GM12878 (cell line): ENCODE results near the gene QSOX2. TPM values are rescaled to one million over a fixed set of nuclear protein-coding genes. Genes with fewer than 3 reads are reported as not detected.

Experiments
- ATAC-seq: fragments of 200-7000 bp; cut with Tn5 transposase; 3 replicates; pipeline ENCODE4 v1.9.1; 2020; ENCODE audit warnings: mild to moderate bottlenecking, moderate library complexity
- BruUV-seq: library from RNA; stranded (reverse); fragments of 400-500 nt; replicated peaks from 2 replicates; lab custom pipeline; 2021; lab: Mats Ljungman, UMichigan
- CTCF ChIA-PET: fragments of 300-600 bp; sonication (Branson Sonifier 250); formaldehyde crosslinking; extraction: SDS; loops from one replicate; lab custom pipeline; 2021; ENCODE audit warnings: inconsistent platforms; lab: Yijun Ruan, JAX
- POLR2A ChIA-PET: fragments of 350-600 bp; formaldehyde crosslinking; extraction: SDS; loops from one replicate; lab custom pipeline; 2021; ENCODE audit warnings: inconsistent platforms; lab: Charles Lee
- RAD21 ChIA-PET: fragments of 300-600 bp; sonication (Branson Sonifier 250); formaldehyde crosslinking; loops from one replicate; lab custom pipeline; 2023; ENCODE audit warnings: antibody characterized with exemption; ENCODE audit not compliant: unreplicated experiment; lab: Charles Lee
- SMC1A ChIA-PET: fragments of 300-600 bp; sonication (Branson Sonifier 250); formaldehyde crosslinking; loops from one replicate; lab custom pipeline; 2023; ENCODE audit not compliant: unreplicated experiment, uncharacterized antibody; lab: Charles Lee
- DNase-seq: peaks from one replicate; pipeline ENCODE4 v3.0.0-alpha.2; 2011; ENCODE audit warnings: low read depth, low spot score
- FAIRE-seq: peaks from 3 replicates; lab custom pipeline; 2011; peaks lifted over from hg19 to GRCh38; lab: Jason Lieb, UNC
- H2AFZ ChIP-seq: 2 replicates; pipeline ENCODE4 v1.6.0; 2011; ENCODE audit warnings: low read depth, low read length, control low read depth; ENCODE audit not compliant: control insufficient read depth
- H3K27ac ChIP-seq: 2 replicates; pipeline ENCODE4 v1.5.1; 2011; ENCODE audit warnings: control low read depth; ENCODE audit not compliant: control insufficient read depth, insufficient read depth
- H3K27me3 ChIP-seq, 2 experiments: replicated peaks in 1 of 2; 2 replicates each; pipeline versions ENCODE4 v1.6.0 to v1.6.1; 2011; ENCODE audit warnings: low read length in 1 of 2; ENCODE audit not compliant: control insufficient read depth in 2 of 2, insufficient read depth in 2 of 2
- H3K36me3 ChIP-seq, 2 experiments: 2 replicates each; pipeline ENCODE4 v1.5.1; 2011; ENCODE audit warnings: low read length in 1 of 2; ENCODE audit not compliant: control insufficient read depth in 2 of 2, insufficient read depth in 2 of 2
- H3K4me1 ChIP-seq: 2 replicates; pipeline ENCODE4 v1.6.1; 2011; ENCODE audit warnings: mild to moderate bottlenecking, low read length, moderate library complexity, mixed read lengths; ENCODE audit not compliant: control insufficient read depth, insufficient read depth
- H3K4me2 ChIP-seq: 2 replicates; pipeline ENCODE4 v1.6.0; 2011; ENCODE audit warnings: control low read depth; ENCODE audit not compliant: control insufficient read depth, insufficient read depth
- H3K4me3 ChIP-seq: fragments of 200-600 bp; sonication (generic); 2 replicates; pipeline ENCODE4 v1.5.1; 2016
- H3K79me2 ChIP-seq: 2 replicates; pipeline ENCODE4 v1.6.0; 2011; ENCODE audit warnings: low read length; ENCODE audit not compliant: control insufficient read depth, insufficient read depth
- H3K9ac ChIP-seq: 2 replicates; pipeline ENCODE4 v1.8.0; 2011; ENCODE audit warnings: low read length, control low read depth, mixed read lengths; ENCODE audit not compliant: control insufficient read depth, insufficient read depth
- H3K9me3 ChIP-seq: replicated peaks from 3 replicates; pipeline ENCODE4 v1.5.1; 2011; ENCODE audit warnings: mild to moderate bottlenecking, low read length; ENCODE audit not compliant: control insufficient read depth, insufficient read depth
- H4K20me1 ChIP-seq: 2 replicates; pipeline ENCODE4 v1.6.0; 2011; ENCODE audit not compliant: control insufficient read depth, insufficient read depth
- BMI1 ChIP-seq: fragments of 450-650 bp; IDR thresholded peaks from 2 replicates; pipeline ENCODE4 v1.6.1; 2016; ENCODE audit warnings: mild to moderate bottlenecking, moderate library complexity, borderline replicate concordance
- CBFB ChIP-seq: IDR thresholded peaks from 2 replicates; pipeline ENCODE4 v1.6.1; 2016; ENCODE audit warnings: antibody characterized with exemption, low read depth
- CBX5 ChIP-seq: sonication (generic); IDR thresholded peaks from 2 replicates; pipeline ENCODE4 v1.6.1; 2016; ENCODE audit warnings: low read depth, moderate library complexity, mild to moderate bottlenecking, inconsistent platforms
- EP300 ChIP-seq, 2 experiments: fragments of 150-350 bp in 1 of 2; IDR thresholded peaks; 2 replicates each; pipeline ENCODE4 v1.6.1; 2011 to 2012; ENCODE audit warnings: low read depth in 2 of 2, low read length in 2 of 2, borderline replicate concordance in 1 of 2, improper control_type of control experiment in 1 of 2, inconsistent platforms in 1 of 2; ENCODE audit not compliant: control insufficient read depth in 1 of 2
- KLF5 ChIP-seq: fragments of 450-650 bp; IDR thresholded peaks from 2 replicates; pipeline ENCODE4 v1.6.1; 2014; ENCODE audit warnings: mild to moderate bottlenecking; ENCODE audit not compliant: partially characterized antibody
- MYB ChIP-seq: fragments of 150-350 bp; IDR thresholded peaks from 2 replicates; pipeline ENCODE4 v1.6.1; 2014; ENCODE audit warnings: mild to moderate bottlenecking, low read depth, low read length, borderline replicate concordance
- PAX5 ChIP-seq: IDR thresholded peaks from 2 replicates; pipeline ENCODE4 v1.6.1; 2011; ENCODE audit warnings: low read depth, low read length, borderline replicate concordance
- PBX3 ChIP-seq: IDR thresholded peaks from 2 replicates; pipeline ENCODE4 v1.6.1; 2011; ENCODE audit warnings: mild to moderate bottlenecking, low read depth, low read length, moderate library complexity; ENCODE audit not compliant: insufficient replicate concordance
- POU2F2 ChIP-seq: IDR thresholded peaks from 3 replicates; pipeline ENCODE4 v1.6.1; 2011; ENCODE audit warnings: low read depth, mild to moderate bottlenecking, low read length, borderline replicate concordance
- SMC3 ChIP-seq: IDR thresholded peaks from 2 replicates; pipeline ENCODE4 v1.6.1; 2011; ENCODE audit warnings: low read length, improper control_type of control experiment, borderline replicate concordance
- STAT1 ChIP-seq: fragments of 450-650 bp; conservative IDR thresholded peaks from 2 replicates; pipeline ENCODE4 v1.6.1; 2014; ENCODE audit warnings: antibody characterized with exemption, mild to moderate bottlenecking
- WRNIP1 ChIP-seq: IDR thresholded peaks from 2 replicates; pipeline ENCODE4 v1.6.1; 2011; ENCODE audit warnings: low read depth, low read length, improper control_type of control experiment, borderline replicate concordance
- ZBTB4 ChIP-seq: fragments of 450-650 bp; formaldehyde crosslinking; IDR thresholded peaks from 2 replicates; pipeline ENCODE4 v1.4.0; 2022; ENCODE audit warnings: mild to moderate bottlenecking, moderate library complexity
- WGBS: methylation state at CpG from one replicate; pipeline ENCODE4 v1.1.6; 2016; ENCODE audit warnings: low lambda C conversion rate; ENCODE audit not compliant: insufficient replicate concordance, insufficient coverage; ENCODE audit errors: missing lambda C conversion rate; 5-methylcytosine and 5-hydroxymethylcytosine counted together
- in situ Hi-C: fragments of 300-500 bp; cut with MboI; formaldehyde crosslinking; loops from 9 replicates; pipeline ENCODE4 v1.14.3; 2018; ENCODE audit warnings: mixed read lengths
- intact Hi-C: fragments of 100-400 bp; cut with micrococcal nuclease; formaldehyde crosslinking; loops from one replicate; pipeline ENCODE4 v1.14.2; 2022; ENCODE audit not compliant: unreplicated experiment
- polyA plus RNA-seq, 11 experiments: library from polyadenylated mRNA; depleted of rRNA in 4 of 11; unstranded in 6 of 11; stranded (reverse) in 5 of 11; fragments of >200 nt; fragmentation: Nextera tagmentation in 4 of 11; fragmentation: Illumina TruSeq in 1 of 11; extraction: Ambion mirVana in 4 of 11; extraction: Trizol in 1 of 11; gene quantifications; 1 replicate in 1 of 11; 2 replicates in 10 of 11; pipeline versions ENCODE4 v1.2.1 to v1.2.3, GENCODE V29; 2011 to 2016; ENCODE audit warnings: inconsistent platforms in 2 of 11, missing spikeins in 2 of 11, low read depth in 1 of 11
- total RNA-seq, 4 experiments: library from RNA; depleted of rRNA in 3 of 4; stranded (reverse); fragments of >200 nt in 3 of 4; fragmentation: Illumina TruSeq in 1 of 4; extraction: Trizol in 1 of 4; gene quantifications; 2 replicates each; pipeline versions ENCODE4 v1.2.1 to v1.2.3, GENCODE V29; 2013 to 2021
- TF ChIP-seq, protein P1 (sequence below): IDR thresholded peaks from 2 replicates; pipeline ENCODE4 v1.6.1; 2012; ENCODE audit warnings: mild to moderate bottlenecking, low read depth, low read length

The QSOX2 gene
- total and polyA plus RNA-seq, 10 of the 15 experiments (the other 5 are each of a cell fraction or from before 2014, with no cell fraction given), result 0.34 to 16.1 (median 8.2) TPM

DNA sequence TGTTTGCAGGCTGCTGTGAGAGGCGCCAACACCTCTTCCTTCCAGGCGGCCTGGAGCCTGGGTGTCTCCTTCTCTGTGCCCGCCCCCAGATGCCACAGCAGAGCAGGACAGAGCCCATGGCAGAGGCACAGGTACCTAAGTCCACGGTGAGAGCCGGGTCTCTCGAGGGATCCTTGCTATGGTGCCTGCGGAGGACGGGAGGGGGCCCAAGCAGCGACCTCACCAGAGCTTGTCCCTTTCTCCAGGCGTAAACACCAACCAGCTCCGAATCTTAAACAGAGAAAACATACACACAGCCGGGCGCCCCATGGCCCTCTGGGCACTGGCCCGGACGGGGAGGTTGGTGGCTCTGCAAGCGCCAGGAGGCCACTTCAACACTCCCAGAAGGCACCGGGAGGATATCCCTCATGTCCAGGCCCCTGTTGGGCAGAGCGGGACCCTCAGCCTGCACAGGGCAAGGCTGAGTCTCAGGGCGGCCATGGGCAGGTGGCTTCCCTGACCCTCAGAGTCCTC lies 46.5 kb upstream of the QSOX2 start (continued):
- TF ChIP-seq ZBTB4 (CRISPR knock-in tag) (no peak), PAX5 (no peak)
- TF ChIP-seq, protein P1, sequence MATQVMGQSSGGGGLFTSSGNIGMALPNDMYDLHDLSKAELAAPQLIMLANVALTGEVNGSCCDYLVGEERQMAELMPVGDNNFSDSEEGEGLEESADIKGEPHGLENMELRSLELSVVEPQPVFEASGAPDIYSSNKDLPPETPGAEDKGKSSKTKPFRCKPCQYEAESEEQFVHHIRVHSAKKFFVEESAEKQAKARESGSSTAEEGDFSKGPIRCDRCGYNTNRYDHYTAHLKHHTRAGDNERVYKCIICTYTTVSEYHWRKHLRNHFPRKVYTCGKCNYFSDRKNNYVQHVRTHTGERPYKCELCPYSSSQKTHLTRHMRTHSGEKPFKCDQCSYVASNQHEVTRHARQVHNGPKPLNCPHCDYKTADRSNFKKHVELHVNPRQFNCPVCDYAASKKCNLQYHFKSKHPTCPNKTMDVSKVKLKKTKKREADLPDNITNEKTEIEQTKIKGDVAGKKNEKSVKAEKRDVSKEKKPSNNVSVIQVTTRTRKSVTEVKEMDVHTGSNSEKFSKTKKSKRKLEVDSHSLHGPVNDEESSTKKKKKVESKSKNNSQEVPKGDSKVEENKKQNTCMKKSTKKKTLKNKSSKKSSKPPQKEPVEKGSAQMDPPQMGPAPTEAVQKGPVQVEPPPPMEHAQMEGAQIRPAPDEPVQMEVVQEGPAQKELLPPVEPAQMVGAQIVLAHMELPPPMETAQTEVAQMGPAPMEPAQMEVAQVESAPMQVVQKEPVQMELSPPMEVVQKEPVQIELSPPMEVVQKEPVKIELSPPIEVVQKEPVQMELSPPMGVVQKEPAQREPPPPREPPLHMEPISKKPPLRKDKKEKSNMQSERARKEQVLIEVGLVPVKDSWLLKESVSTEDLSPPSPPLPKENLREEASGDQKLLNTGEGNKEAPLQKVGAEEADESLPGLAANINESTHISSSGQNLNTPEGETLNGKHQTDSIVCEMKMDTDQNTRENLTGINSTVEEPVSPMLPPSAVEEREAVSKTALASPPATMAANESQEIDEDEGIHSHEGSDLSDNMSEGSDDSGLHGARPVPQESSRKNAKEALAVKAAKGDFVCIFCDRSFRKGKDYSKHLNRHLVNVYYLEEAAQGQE, result no peak

DNA sequence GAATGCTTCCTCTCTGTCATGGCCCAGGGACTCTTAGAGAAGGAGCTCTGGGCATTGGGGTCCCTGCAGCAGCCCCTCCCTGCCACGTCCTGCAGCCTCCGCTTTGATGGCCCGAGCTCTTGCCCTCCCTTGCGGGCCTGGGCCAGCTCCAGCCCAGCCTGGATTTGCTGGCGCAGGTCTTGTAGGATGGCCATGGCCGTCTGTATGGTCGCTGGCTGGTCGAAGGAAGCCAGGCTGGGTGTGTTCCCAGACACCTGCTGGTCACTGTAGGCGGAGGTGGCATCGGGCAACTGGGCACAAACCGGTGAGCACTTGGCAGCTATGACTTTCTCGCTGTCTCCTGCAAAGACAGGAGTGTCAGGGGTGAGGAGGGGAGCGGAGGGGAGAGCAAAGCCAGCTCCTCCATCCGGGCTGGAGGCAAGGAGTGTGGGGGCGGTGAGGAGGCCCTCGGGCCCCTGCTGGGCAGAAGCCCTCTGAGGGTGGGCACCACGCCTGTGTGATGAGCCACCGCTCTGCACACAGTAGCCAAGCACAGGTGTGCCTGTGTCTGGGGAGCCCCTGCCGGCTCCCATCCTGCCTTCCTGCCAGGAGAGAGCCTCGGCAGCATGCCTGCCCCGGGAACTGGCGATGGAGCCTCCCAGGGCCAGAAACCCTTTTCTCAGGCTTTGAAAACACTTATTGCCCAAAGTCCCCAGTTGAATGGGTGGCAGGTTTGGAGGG lies 45.9 kb upstream of the QSOX2 start:
- WGBS, result 46% methylated on average over 22 of the region's 22 CpGs
- ATAC-seq (no peak), DNase-seq (no peak), FAIRE-seq (no peak)
- Histone ChIP-seq H3K9ac (no peak overlapping the region), H2AFZ (no peak overlapping the region), H3K36me3 (no peaks in the 10 kb centered on the region), H4K20me1 (no peaks in the 10 kb centered on the region), H3K27ac (no peak overlapping the region), H3K4me3 (no peak overlapping the region), H3K27me3 (no peaks in the 10 kb centered on the region), H3K79me2 (no peaks in the 10 kb centered on the region), H3K9me3 (no peaks in the 10 kb centered on the region; the same call in 2 of the 3 replicates), H3K4me2 (no peak overlapping the region), H3K4me1 (no peaks in the 10 kb centered on the region)
- intact Hi-C loops, result no loop called here
- BruUV-seq, result no TSS peak
- in situ Hi-C loops, result no loop called here
- CTCF ChIA-PET, result no interaction called here
- POLR2A ChIA-PET, result no interaction called here
- RAD21 ChIA-PET, result no interaction called here
- SMC1A ChIA-PET, result no interaction called here
- TF ChIP-seq MYB (no peak), KLF5 (no peak), BMI1 (no peak), POU2F2 (no peak), CBX5 (no peak), STAT1 (no peak), WRNIP1 (no peak), CBFB (no peak), SMC3 (no peak), PBX3 (no peak), EP300 (IDR thresholded peaks at IDR 0.05; ENCODE audit: borderline replicate concordance in 1 of 2, control insufficient read depth in 1 of 2, low read depth in 2 of 2, low read length in 2 of 2) (no peak)
